Stimulated activated CD4-positive, alpha-beta T cell treated with anti-CD3 and anti-CD28 coated beads, Interleukin-15, amount 100 ng/mL, for 48 hours (primary cell): ENCODE data around the gene KIF2C.
"Not testable (repeated sequence)": the region's sequence is repeated elsewhere in the genome, so short reads cannot be mapped to it uniquely, and the experiment has no call there.

ENCODE experiments used
- DNase-seq, 2 donors: peaks; one replicate each; pipeline ENCODE4 v3.0.0-alpha.2; 2020; ENCODE audit warnings: low read depth in 2 of 2

KIF2C gene

DNA sequence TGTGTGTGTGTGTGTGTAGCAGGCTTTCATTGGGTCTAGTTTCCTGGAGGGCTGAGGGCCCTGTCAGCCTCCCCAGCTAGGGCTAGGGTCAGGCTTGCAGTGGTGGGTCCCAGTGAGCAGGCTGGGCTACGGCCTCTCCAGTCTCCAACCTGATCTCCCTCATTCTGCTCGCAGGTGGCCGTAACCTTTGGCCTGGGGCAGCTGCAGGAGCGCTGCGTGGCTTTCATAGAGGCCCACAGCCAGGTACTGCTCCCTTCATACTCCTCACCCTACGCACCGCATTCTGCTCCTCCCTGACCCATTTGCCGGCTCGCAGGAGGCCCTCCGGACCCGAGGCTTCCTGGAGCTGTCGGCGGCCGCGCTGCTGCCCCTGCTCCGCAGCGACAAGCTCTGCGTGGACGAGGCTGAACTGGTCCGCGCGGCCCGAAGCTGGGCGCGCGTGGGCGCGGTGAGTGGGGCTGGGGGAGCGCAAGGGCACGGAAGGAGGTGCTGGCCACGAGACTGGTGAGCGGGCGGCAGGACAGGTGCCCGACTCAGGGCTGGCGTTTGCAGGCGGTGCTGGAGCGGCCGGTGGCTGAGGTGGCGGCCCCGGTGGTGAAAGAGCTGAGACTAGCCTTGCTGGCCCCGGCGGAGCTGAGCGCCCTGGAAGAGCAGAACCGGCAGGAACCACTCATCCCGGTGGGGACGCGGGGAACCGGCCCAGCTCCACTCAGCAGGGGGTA lies 73.3 kb downstream of the KIF2C start:
- DNase-seq = no peak

DNA sequence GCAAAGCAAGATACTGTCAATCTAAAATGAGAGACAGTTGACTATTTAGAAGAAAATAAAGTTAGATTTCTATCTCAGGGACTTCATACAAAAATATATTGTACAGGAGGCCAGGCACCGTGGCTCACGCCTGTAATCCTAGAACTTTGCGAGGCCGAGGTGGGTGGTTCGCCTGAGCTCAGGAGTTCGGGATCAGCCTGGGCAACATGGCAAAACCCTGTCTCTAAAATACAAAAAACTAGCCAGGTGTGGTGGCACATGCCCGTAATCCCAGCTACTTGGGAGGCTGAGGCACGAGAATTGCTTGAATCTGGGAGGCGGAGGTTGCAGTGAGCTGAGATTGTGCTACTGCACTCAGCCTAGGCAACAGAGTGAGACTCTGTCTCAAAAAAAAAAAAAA lies 76.3 kb downstream of the KIF2C start:
- not testable (repeated sequence) for DNase-seq

DNA sequence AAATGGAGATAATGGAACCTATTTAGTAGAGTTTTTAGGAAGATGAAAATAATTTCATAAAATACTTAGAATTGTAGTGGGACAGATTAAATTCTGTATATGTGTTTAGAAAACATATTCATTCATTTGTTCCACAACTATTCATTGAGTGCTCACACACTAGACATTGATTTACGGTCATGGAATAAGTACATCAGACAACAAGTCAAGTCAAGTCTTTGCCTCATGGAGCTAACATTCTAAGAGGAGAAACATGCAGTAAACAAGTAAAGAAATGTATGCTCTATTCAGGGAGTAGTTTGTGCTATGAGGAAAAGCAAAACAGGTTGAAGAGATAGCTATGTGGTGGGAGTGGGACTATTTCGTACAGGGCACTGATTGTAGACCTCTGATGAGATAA lies 77.7 kb downstream of the KIF2C start:
- DNase-seq = no peak
